DMS114 treated with DMSO at 0.1 percent for 48 hours (cell line): ENCODE measurements around the gene SMAGP.
"Not testable (repeated sequence)": the region's sequence is repeated elsewhere in the genome, so short reads cannot be mapped to it uniquely, and the experiment has no call there.

Source experiments
- DNase-seq: peaks from one replicate; lab custom pipeline; 2025; ENCODE audit not compliant: unreplicated experiment; lab: John Stamatoyannopoulos, UW

Gene SMAGP

GRCh38 chr12:51265024-51265423, 5.2 kb downstream of the SMAGP start:
- DNase-seq = no peak

- DNase-seq = no peak
These were observed 5.9 kb downstream of the SMAGP start for GRCh38 chr12:51264297-51264696.

- DNase-seq = no peak
These were observed 6.9 kb downstream of the SMAGP start for GRCh38 chr12:51263341-51263740.

- peak; percentile 41 for DNase-seq
These were observed 7.4 kb downstream of the SMAGP start for GRCh38 chr12:51262758-51263177.

GRCh38 chr12:51259600-51259999, 10.6 kb downstream of the SMAGP start:
- not testable (repeated sequence) for DNase-seq

- no peak for DNase-seq
These were observed 15.7 kb downstream of the SMAGP start for GRCh38 chr12:51254536-51254935.

- DNase-seq = no peak
These were observed 16.9 kb downstream of the SMAGP start for GRCh38 chr12:51253276-51253675.

GRCh38 chr12:51247523-51248206, 22.6 kb downstream of the SMAGP start:
- no peak for DNase-seq

- DNase-seq = no peak
These were observed 23.9 kb downstream of the SMAGP start for GRCh38 chr12:51246254-51246853.

- DNase-seq = no peak
These were observed 24.6 kb downstream of the SMAGP start for GRCh38 chr12:51245476-51246253.

- DNase-seq = no peak
These were observed 25.9 kb downstream of the SMAGP start for GRCh38 chr12:51244269-51244668.

GRCh38 chr12:51242876-51243275, 27.3 kb downstream of the SMAGP start:
- DNase-seq = no peak

- no peak for DNase-seq
These were observed 28.1 kb downstream of the SMAGP start for GRCh38 chr12:51242120-51242519.

GRCh38 chr12:51240971-51241370, 29.2 kb downstream of the SMAGP start:
- no peak for DNase-seq

GRCh38 chr12:51238510-51239334, 31.5 kb downstream of the SMAGP start, which contains the start of gene DAZAP2:
Gene DAZAP2, plus strand, starts transcription at chr12:51238826. Its CDS starts 82 bp downstream, at chr12:51238908.
- peak; percentile 89 for DNase-seq

GRCh38 chr12:51238037-51238509, 32.1 kb downstream of the SMAGP start:
- no peak for DNase-seq

GRCh38 chr12:51234530-51234929, 35.7 kb downstream of the SMAGP start:
- no peak for DNase-seq

- no peak for DNase-seq
These were observed 37.6 kb downstream of the SMAGP start for GRCh38 chr12:51232642-51233041.

- DNase-seq = no peak
These were observed 41.0 kb downstream of the SMAGP start for GRCh38 chr12:51229116-51229809.

GRCh38 chr12:51227962-51228361, 42.3 kb downstream of the SMAGP start:
- no peak for DNase-seq
